Endodermal cell (in vitro differentiated cells): ENCODE measurements around the gene RABGAP1L. TPM values are rescaled to one million over a fixed set of nuclear protein-coding genes. Genes with fewer than 3 reads are reported as not detected.

ENCODE experiments used
- DNase-seq: peaks from one replicate; pipeline ENCODE4 v3.0.0-alpha.2; 2017
- H3K27ac ChIP-seq: 2 replicates; pipeline ENCODE4 v1.5.1; 2013; ENCODE audit warnings: mild to moderate bottlenecking, low read depth, low read length, moderate library complexity
- H3K27me3 ChIP-seq: 2 replicates; pipeline ENCODE4 v1.6.1; 2013; ENCODE audit warnings: mild to moderate bottlenecking, low read length, moderate library complexity; ENCODE audit not compliant: insufficient read depth, control insufficient read depth, poor library complexity, severe bottlenecking
- H3K36me3 ChIP-seq: 2 replicates; pipeline ENCODE4 v1.7.0; 2013; ENCODE audit warnings: mild to moderate bottlenecking, low read length, moderate library complexity; ENCODE audit not compliant: control insufficient read depth, insufficient read depth
- H3K4me1 ChIP-seq: one replicate; pipeline ENCODE4 v1.7.0; 2013; ENCODE audit warnings: low read length; ENCODE audit not compliant: control insufficient read depth, insufficient read depth
- H3K4me3 ChIP-seq: 2 replicates; pipeline ENCODE4 v1.5.1; 2013; ENCODE audit warnings: mild to moderate bottlenecking, low read length, moderate library complexity
- H3K9ac ChIP-seq: 2 replicates; pipeline ENCODE4 v1.6.1; 2013; ENCODE audit warnings: mild to moderate bottlenecking, low read length, moderate library complexity; ENCODE audit not compliant: poor library complexity, severe bottlenecking; ENCODE audit errors: extremely low read depth
- H3K9me3 ChIP-seq: 2 replicates; pipeline ENCODE4 v1.6.1; 2013; ENCODE audit warnings: mild to moderate bottlenecking, low read length, moderate library complexity; ENCODE audit not compliant: control insufficient read depth
- H3K27ac Mint-ChIP-seq: 2 replicates; pipeline ENCODE4 v1.8.0; 2020; ENCODE audit warnings: mixed read lengths
- H3K27me3 Mint-ChIP-seq: 2 replicates; pipeline ENCODE4 v1.8.0; 2021; ENCODE audit warnings: mild to moderate bottlenecking, mixed read lengths; ENCODE audit not compliant: insufficient read depth
- H3K36me3 Mint-ChIP-seq: 2 replicates; pipeline ENCODE4 v1.8.0; 2020; ENCODE audit warnings: low read depth, mixed read lengths
- H3K4me1 Mint-ChIP-seq: 2 replicates; pipeline ENCODE4 v1.8.0; 2020; ENCODE audit warnings: mixed read lengths
- H3K4me3 Mint-ChIP-seq: 2 replicates; pipeline ENCODE4 v1.8.0; 2020; ENCODE audit warnings: mild to moderate bottlenecking, moderate library complexity, mixed read lengths
- H3K9me3 Mint-ChIP-seq: 2 replicates; pipeline ENCODE4 v1.8.0; 2020; ENCODE audit warnings: mild to moderate bottlenecking, mixed read lengths
- CTCF ChIP-seq: fragments of 200-600 bp; sonication (generic); conservative IDR thresholded peaks from 2 replicates; pipeline ENCODE4 v1.5.0; 2021; ENCODE audit warnings: antibody characterized with exemption, mild to moderate bottlenecking
- WGBS, 2 experiments: methylation state at CpG; one replicate each; pipeline versions ENCODE4 v1.1.5 to v1.1.7; 2013; ENCODE audit warnings: missing lambda C conversion rate in 2 of 2, mixed read lengths in 1 of 2; ENCODE audit not compliant: insufficient coverage in 1 of 2, insufficient read length in 1 of 2; 5-methylcytosine and 5-hydroxymethylcytosine counted together
- total RNA-seq, 2 donors: library from RNA; stranded (reverse); fragmentation: NEBNext Ultra II Directional in 1 of 2; extraction: Animal tissue kit (Norgen Biotek cat#: 25700) in 1 of 2; gene quantifications; 2 replicates in 1 of 2; 3 replicates in 1 of 2; pipeline ENCODE4 v1.2.1, GENCODE V29; 2021

RABGAP1L gene
- total RNA-seq, 2 donors from 2014 or later, result 32.5 to 36.9 TPM

GRCh38 chr1:174777262-174777661 is 617.9 kb downstream of the RABGAP1L start:
- Mint-ChIP-seq H3K27ac (no peak overlapping the region), H3K36me3 (no peaks in the 10 kb centered on the region)
- whole genome bisulfite sequencing, 2 experiments, result 82 to 97% methylated on average over 2 of the region's 2 CpGs

GRCh38 chr1:174785510-174785909 is 626.2 kb downstream of the RABGAP1L start:
- no peaks in the 10 kb centered on the region for H3K27me3 ChIP-seq
- Mint-ChIP-seq H3K27me3 (no peaks in the 10 kb centered on the region), H3K9me3 (peaks cover 20% of the 10 kb centered on the region), H3K27ac (no peak overlapping the region), H3K36me3 (no peaks in the 10 kb centered on the region), H3K4me3 (no peak overlapping the region), H3K4me1 (no peaks in the 10 kb centered on the region)
- H3K36me3 ChIP-seq, result no peaks in the 10 kb centered on the region
- no peak overlapping the region for H3K9ac ChIP-seq
- no peaks in the 10 kb centered on the region for H3K4me1 ChIP-seq
- no peak overlapping the region for H3K27ac ChIP-seq
- H3K4me3 ChIP-seq, result no peak overlapping the region
- WGBS, 2 experiments, result 91 to 94% methylated on average over 6 of the region's 6 CpGs
- no peak for DNase-seq
- no peaks in the 10 kb centered on the region for H3K9me3 ChIP-seq
- no peak for TF ChIP-seq CTCF

More at GRCh38 chr1:174777262-174777661, 617.9 kb downstream of the RABGAP1L start:
- Mint-ChIP-seq H3K9me3 (peaks cover 12% of the 10 kb centered on the region), H3K4me1 (no peaks in the 10 kb centered on the region), H3K4me3 (no peak overlapping the region), H3K27me3 (no peaks in the 10 kb centered on the region)
- no peak overlapping the region for H3K9ac ChIP-seq
- H3K9me3 ChIP-seq, result peaks cover 15% of the 10 kb centered on the region
- no peaks in the 10 kb centered on the region for H3K27me3 ChIP-seq
- no peak overlapping the region for H3K4me3 ChIP-seq
- H3K27ac ChIP-seq, result no peak overlapping the region
- TF ChIP-seq CTCF, result no peak
- no peaks in the 10 kb centered on the region for H3K4me1 ChIP-seq
- no peak for DNase-seq
- no peaks in the 10 kb centered on the region for H3K36me3 ChIP-seq

- no peak overlapping the region for H3K27ac ChIP-seq
- H3K9me3 ChIP-seq, result no peaks in the 10 kb centered on the region
- WGBS, 2 experiments, result 58% methylated on average over 2 of the region's 2 CpGs; no CpG with 5 or more reads in 1 of the 2 experiments
- Mint-ChIP-seq H3K36me3 (no peaks in the 10 kb centered on the region), H3K27me3 (no peaks in the 10 kb centered on the region), H3K9me3 (peaks cover 17% of the 10 kb centered on the region), H3K27ac (no peak overlapping the region), H3K4me3 (no peak overlapping the region), H3K4me1 (no peaks in the 10 kb centered on the region)
- DNase-seq, result no peak
- H3K4me3 ChIP-seq, result no peak overlapping the region
- no peaks in the 10 kb centered on the region for H3K27me3 ChIP-seq
- H3K4me1 ChIP-seq, result no peaks in the 10 kb centered on the region
- H3K36me3 ChIP-seq, result no peaks in the 10 kb centered on the region
- no peak overlapping the region for H3K9ac ChIP-seq
- TF ChIP-seq CTCF, result no peak
Measured at GRCh38 chr1:174786358-174786757, 627.0 kb downstream of the RABGAP1L start.
